Endothelial cell of umbilical vein (primary cell): ENCODE data around the gene SEC63. TPM values are rescaled to one million over a fixed set of nuclear protein-coding genes. Genes with fewer than 3 reads are reported as not detected.

Experiments
- BruUV-seq: library from RNA; stranded (reverse); fragments of 400-500 nt; replicated peaks from 2 replicates; lab custom pipeline; 2021; lab: Mats Ljungman, UMichigan
- CTCF ChIA-PET: fragments of 300-600, 350-600 bp; sonication (Branson Sonifier 250); formaldehyde crosslinking; loops from one replicate; lab custom pipeline; 2021; ENCODE audit warnings: antibody characterized with exemption, inconsistent platforms; lab: Charles Lee
- POLR2A ChIA-PET: fragments of 300-600, 350-600 bp; sonication (Branson Sonifier 250); formaldehyde crosslinking; loops from one replicate; lab custom pipeline; 2021; ENCODE audit warnings: antibody characterized with exemption, inconsistent platforms; lab: Charles Lee
- DNase-seq: peaks from one replicate; pipeline ENCODE4 v3.0.0-alpha.2; 2011; ENCODE audit warnings: low read depth, low spot score
- FAIRE-seq: peaks from 2 replicates; lab custom pipeline; 2011; peaks lifted over from hg19 to GRCh38; lab: Jason Lieb, UNC
- H2AFZ ChIP-seq: 2 replicates; pipeline ENCODE4 v1.6.0; 2012; ENCODE audit warnings: low read depth, low read length, control low read depth, inconsistent platforms
- H3K27ac ChIP-seq: 2 replicates; pipeline ENCODE4 v1.5.1; 2011; ENCODE audit warnings: low read depth, mild to moderate bottlenecking, control low read depth, low read length, moderate library complexity; ENCODE audit not compliant: insufficient read depth
- H3K27me3 ChIP-seq, 2 experiments: 2 replicates each; pipeline versions ENCODE4 v1.6.0 to v1.6.1; 2011; ENCODE audit warnings: low read length in 2 of 2, mixed read lengths in 1 of 2; ENCODE audit not compliant: control insufficient read depth in 2 of 2, insufficient read depth in 2 of 2
- H3K36me3 ChIP-seq, 2 experiments: 2 replicates in 1 of 2; 3 replicates in 1 of 2; pipeline ENCODE4 v1.5.1; 2011; ENCODE audit warnings: low read length in 2 of 2, mild to moderate bottlenecking in 1 of 2, moderate library complexity in 1 of 2; ENCODE audit not compliant: control insufficient read depth in 2 of 2, insufficient read depth in 2 of 2; ENCODE audit errors: extremely low read depth in 1 of 2
- H3K4me1 ChIP-seq: 3 replicates; pipeline ENCODE4 v1.5.1; 2011; ENCODE audit warnings: mild to moderate bottlenecking, low read length; ENCODE audit not compliant: control insufficient read depth, insufficient read depth; ENCODE audit errors: extremely low read depth
- H3K4me2 ChIP-seq: 2 replicates; pipeline ENCODE4 v1.6.1; 2011; ENCODE audit warnings: low read length, control low read depth, mixed read lengths; ENCODE audit not compliant: insufficient read depth
- H3K4me3 ChIP-seq, 3 experiments: fragments of 200-600 bp in 1 of 3; sonication (generic), shearing (Covaris generic) in 1 of 3; replicated peaks in 1 of 3; 2 replicates each; pipeline ENCODE4 v1.5.1; 2011 to 2016; ENCODE audit warnings: control low read depth in 3 of 3, low read length in 3 of 3, mild to moderate bottlenecking in 2 of 3, inconsistent platforms in 1 of 3, low read depth in 1 of 3, moderate library complexity in 1 of 3; ENCODE audit not compliant: insufficient read depth in 1 of 3
- H3K79me2 ChIP-seq: 2 replicates; pipeline ENCODE4 v1.6.0; 2012; ENCODE audit warnings: low read length, inconsistent platforms; ENCODE audit not compliant: control insufficient read depth, insufficient read depth
- H3K9ac ChIP-seq: replicated peaks from 2 replicates; pipeline ENCODE3; 2011; ENCODE audit warnings: low read length, control low read depth; ENCODE audit not compliant: insufficient read depth; ENCODE audit errors: extremely low read depth
- H3K9me1 ChIP-seq: replicated peaks from 3 replicates; pipeline ENCODE4 v1.6.0; 2011; ENCODE audit warnings: mild to moderate bottlenecking, low read length; ENCODE audit not compliant: control insufficient read depth, insufficient read depth; ENCODE audit errors: extremely low read depth
- H3K9me3 ChIP-seq: replicated peaks from 2 replicates; pipeline ENCODE4 v1.5.1; 2012; ENCODE audit warnings: low read length, inconsistent platforms; ENCODE audit not compliant: control insufficient read depth, insufficient read depth
- H4K20me1 ChIP-seq: replicated peaks from 2 replicates; pipeline ENCODE3; 2011; ENCODE audit warnings: mild to moderate bottlenecking, low read length; ENCODE audit not compliant: control insufficient read depth, insufficient read depth; ENCODE audit errors: extremely low read depth
- CTCF ChIP-seq, 2 donors: IDR thresholded peaks; 1 replicate in 1 of 2; 2 replicates in 1 of 2; pipeline ENCODE4 v1.5.1; 2011; ENCODE audit warnings: low read length in 2 of 2, mild to moderate bottlenecking in 2 of 2, moderate library complexity in 2 of 2, control low read depth in 1 of 2, inconsistent platforms in 1 of 2, low read depth in 1 of 2; ENCODE audit not compliant: insufficient read depth in 1 of 2; ENCODE audit errors: extremely low read depth in 1 of 2
- EZH2 ChIP-seq: IDR thresholded peaks from 2 replicates; pipeline ENCODE4 v1.6.1; 2012; ENCODE audit warnings: borderline replicate concordance, low read depth, mild to moderate bottlenecking, moderate library complexity, low read length, inconsistent platforms; ENCODE audit not compliant: severe bottlenecking
- FOS ChIP-seq: IDR thresholded peaks from 2 replicates; pipeline ENCODE4 v1.6.1; 2011; ENCODE audit warnings: mild to moderate bottlenecking, low read length, moderate library complexity, borderline replicate concordance; ENCODE audit not compliant: insufficient read depth
- JUN ChIP-seq: IDR thresholded peaks from 2 replicates; pipeline ENCODE4 v1.6.1; 2011; ENCODE audit warnings: borderline replicate concordance, low read depth; ENCODE audit not compliant: insufficient read length, insufficient read depth
- MYC ChIP-seq: IDR thresholded peaks from one replicate; pipeline ENCODE4 v1.6.1; 2011; ENCODE audit warnings: mild to moderate bottlenecking, low read depth, low read length
- POLR2AphosphoS5 ChIP-seq: IDR thresholded peaks from 2 replicates; pipeline ENCODE4 v1.6.1; 2012; ENCODE audit warnings: low read depth, mild to moderate bottlenecking, control low read depth, low read length, moderate library complexity; ENCODE audit not compliant: insufficient read depth
- dilution Hi-C: fragments of 300-500 bp; cut with MboI; formaldehyde crosslinking; loops from one replicate; pipeline ENCODE4 v1.15.0; 2019; ENCODE audit warnings: low sequenced_read_pairs; ENCODE audit not compliant: extremely low pct_ligation_motif_present
- intact Hi-C: fragments of 100-400 bp; cut with micrococcal nuclease; formaldehyde crosslinking; loops from one replicate; pipeline ENCODE4 v1.10.0; 2022
- polyA plus RNA-seq, 4 experiments: library from polyadenylated mRNA; depleted of rRNA in 3 of 4; stranded (reverse) in 3 of 4; unstranded in 1 of 4; fragments of >200 nt; gene quantifications; 2 replicates each; pipeline versions ENCODE4 v1.2.1 to v1.2.3, GENCODE V29; 2011 to 2012; ENCODE audit warnings: missing spikeins in 1 of 4
- total RNA-seq: library from RNA; stranded (reverse); gene quantifications from 2 replicates; pipeline ENCODE4 v1.2.3, GENCODE V29; 2021
- TF ChIP-seq, protein P1 (sequence below): IDR thresholded peaks from 2 replicates; pipeline ENCODE4 v1.6.1; 2011; ENCODE audit not compliant: insufficient read depth, insufficient read length

Gene SEC63
- total and polyA plus RNA-seq, 2 donors (not counting 3 experiments of a cell fraction or from before 2014, with no cell fraction given), result 14.8 to 132 TPM

- Histone ChIP-seq H3K9ac (no peak overlapping the region), H4K20me1 (peaks cover 18% of the 10 kb centered on the region), H3K4me3 (no peak overlapping the region), H3K27ac (no peak overlapping the region), H3K4me1 (no peaks in the 10 kb centered on the region), H3K4me2 (no peak overlapping the region), H3K36me3 (no peaks in the 10 kb centered on the region), H3K9me3 (no peaks in the 10 kb centered on the region), H3K79me2 (peaks cover 93% of the 10 kb centered on the region), H2AFZ (no peak overlapping the region), H3K9me1 (no peaks in the 10 kb centered on the region), H3K27me3 (no peaks in the 10 kb centered on the region)
- TF ChIP-seq JUN, result no peak
- TF ChIP-seq MYC, result no peak
- no peak for TF ChIP-seq EZH2
- TF ChIP-seq FOS, result no peak
- no peak for TF ChIP-seq POLR2AphosphoS5
- TF ChIP-seq, protein P1, sequence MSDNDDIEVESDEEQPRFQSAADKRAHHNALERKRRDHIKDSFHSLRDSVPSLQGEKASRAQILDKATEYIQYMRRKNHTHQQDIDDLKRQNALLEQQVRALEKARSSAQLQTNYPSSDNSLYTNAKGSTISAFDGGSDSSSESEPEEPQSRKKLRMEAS, result no peak
- TF ChIP-seq CTCF (IDR thresholded peaks at IDR 0.05; ENCODE audit: extremely low read depth in 1 of 2, insufficient read depth in 1 of 2, low read depth in 1 of 2, low read length in 2 of 2), result no peak
- intact Hi-C loops (no loop called here), dilution Hi-C loops (no loop called here)
- BruUV-seq, result no TSS peak
- POLR2A ChIA-PET, result no interaction called here
- FAIRE-seq (no peak), DNase-seq (no peak)
- CTCF ChIA-PET, result interaction anchor here (1.4 kb wide), 1 partner anchor 77 kb away, joined by 3 read pairs; no protein-coding TSS in a partner anchor
Measured at GRCh38 chr6:107943626-107944439, 14.2 kb downstream of the SEC63 start.
